GM12801 (cell line): ENCODE measurements around the gene C20orf202.

ENCODE experiments used
- TF ChIP-seq, protein P1 (sequence below): IDR thresholded peaks from one replicate; pipeline ENCODE4 v1.5.1; 2011; ENCODE audit warnings: control low read depth; ENCODE audit not compliant: insufficient read length; ENCODE audit errors: extremely low read depth

C20orf202 gene

DNA sequence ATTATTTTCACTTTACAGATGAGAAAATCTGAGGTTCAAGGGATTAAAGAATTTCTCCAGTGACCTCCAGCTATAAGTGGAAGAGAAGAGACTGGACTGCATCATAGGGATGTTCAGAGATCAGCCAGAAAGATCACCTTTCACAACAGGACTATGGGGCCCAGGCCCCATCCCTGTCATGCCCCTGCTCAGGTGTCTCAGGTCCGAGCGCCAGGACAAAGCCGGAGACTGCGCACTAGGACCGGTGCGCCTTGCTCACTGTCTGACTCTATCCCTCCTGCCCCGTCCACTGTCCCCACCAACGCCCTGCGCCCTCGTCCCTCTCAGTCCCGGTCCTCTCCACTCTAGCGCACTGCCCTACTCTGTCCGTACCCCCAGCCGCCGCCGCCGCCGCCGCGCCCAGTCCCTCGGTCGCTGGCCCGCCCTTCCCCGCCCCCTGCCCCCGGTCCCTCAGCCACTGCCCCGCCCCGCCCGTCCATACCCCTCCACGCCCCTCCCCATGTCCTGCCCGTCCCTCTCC, 22.1 kb downstream of the C20orf202 start:
- TF ChIP-seq, protein P1, sequence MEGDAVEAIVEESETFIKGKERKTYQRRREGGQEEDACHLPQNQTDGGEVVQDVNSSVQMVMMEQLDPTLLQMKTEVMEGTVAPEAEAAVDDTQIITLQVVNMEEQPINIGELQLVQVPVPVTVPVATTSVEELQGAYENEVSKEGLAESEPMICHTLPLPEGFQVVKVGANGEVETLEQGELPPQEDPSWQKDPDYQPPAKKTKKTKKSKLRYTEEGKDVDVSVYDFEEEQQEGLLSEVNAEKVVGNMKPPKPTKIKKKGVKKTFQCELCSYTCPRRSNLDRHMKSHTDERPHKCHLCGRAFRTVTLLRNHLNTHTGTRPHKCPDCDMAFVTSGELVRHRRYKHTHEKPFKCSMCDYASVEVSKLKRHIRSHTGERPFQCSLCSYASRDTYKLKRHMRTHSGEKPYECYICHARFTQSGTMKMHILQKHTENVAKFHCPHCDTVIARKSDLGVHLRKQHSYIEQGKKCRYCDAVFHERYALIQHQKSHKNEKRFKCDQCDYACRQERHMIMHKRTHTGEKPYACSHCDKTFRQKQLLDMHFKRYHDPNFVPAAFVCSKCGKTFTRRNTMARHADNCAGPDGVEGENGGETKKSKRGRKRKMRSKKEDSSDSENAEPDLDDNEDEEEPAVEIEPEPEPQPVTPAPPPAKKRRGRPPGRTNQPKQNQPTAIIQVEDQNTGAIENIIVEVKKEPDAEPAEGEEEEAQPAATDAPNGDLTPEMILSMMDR: no peak

DNA sequence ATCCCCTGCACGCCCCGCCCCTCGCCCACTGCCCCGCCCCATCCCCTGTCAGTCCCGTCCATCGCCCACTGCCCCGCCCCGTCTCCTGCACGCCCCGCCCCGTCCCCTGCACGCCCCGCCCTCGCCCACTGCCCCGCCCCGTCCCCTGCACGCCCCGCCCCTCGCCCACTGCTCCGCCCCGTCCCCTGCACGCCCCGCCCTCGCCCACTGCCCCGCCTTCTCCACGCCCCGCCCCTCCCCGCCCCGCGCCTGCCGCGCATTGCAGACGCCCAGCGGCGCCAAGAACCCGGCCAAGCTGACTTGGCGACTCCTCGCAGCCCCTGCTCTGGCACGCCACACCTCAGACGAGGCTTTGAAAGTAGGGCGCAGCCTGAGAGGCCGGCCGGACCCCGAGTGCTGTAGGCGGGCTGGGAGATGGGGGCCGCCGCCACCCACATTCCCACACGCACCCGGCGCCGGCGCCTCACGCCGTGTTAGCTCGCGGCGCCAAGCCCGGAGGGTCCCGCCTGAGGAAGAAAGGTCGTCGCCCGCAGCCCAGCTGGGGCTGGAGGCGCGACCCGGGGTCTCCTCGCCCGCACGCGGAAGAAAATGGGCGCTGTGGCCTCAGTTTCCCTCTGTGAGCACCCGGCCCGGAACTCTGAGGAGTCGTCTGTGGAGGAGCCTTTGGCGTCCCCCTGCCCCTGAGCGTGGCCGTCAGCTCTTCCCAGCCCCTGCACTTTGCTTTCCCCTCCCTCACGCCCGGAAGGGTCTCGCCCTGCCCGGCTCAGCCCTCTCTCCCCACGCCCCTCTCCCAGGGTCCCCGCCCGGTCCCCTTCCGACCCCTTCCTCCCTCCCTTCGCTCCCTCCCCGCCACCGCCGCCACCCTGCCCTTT, 22.8 kb downstream of the C20orf202 start, which contains the start of gene RAD21L1:
TSS of gene RAD21L1 (plus strand) at position 262 of the 872 bp plus-strand sequence. CDS start 2,410 bp downstream, outside the sequence.
- TF ChIP-seq, protein P1: no peak

DNA sequence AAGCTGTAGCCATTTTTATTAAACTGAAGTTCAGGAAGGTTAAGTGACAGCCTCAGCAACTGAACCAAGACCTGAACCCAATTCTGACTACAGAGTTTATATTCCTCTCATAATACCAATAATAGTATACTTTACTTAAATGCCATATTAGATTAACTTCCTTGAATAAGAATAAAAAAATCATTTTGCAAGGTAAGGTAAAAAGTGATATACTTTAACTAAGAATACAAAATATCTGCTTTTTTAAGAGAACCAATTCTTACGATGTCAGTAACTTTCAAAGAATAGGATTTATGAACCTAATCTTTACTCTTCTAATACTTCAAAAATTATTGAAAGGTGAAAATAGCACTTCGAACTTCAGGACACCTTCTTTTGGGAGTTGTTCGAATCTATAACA, 26.3 kb downstream of the C20orf202 start:
- TF ChIP-seq, protein P1: no peak

DNA sequence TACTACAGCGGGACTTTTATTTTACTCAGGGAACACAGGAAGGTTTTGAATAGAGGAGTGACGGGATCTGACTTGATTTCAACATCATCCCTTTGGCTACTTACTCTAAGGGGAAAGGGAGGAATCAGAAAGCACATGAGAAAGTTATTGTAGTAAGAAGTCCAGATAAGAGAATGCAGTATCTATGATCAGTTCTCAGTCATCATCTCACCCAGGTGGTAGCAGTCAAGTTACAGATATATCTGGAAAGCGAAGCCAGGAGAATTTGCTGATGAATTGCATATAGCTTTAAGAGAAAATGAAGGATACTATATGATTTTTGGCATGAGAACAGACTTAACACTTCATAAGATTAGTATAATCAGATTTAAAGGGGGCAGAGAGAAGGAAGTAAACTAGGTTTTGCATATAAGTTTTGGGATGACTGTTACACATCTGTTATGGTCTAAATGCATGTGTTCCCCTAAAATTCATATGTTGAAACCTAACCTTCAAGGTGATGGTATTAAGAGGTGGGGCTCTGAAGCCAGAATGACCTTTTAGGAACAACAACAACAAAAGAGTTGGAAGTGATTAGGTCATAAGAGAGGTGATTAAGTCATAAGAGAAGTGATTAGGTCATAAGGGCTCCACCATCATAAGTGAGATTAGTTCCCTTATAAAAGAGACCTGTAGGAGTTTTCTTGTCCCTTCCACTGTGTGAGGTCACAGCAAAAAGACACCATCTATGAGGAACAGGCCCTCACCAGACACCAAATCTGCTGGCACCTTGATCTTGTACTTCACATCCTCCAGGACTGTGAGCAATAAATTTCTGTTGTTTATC, 29.2 kb downstream of the C20orf202 start:
- TF ChIP-seq, protein P1: no peak

DNA sequence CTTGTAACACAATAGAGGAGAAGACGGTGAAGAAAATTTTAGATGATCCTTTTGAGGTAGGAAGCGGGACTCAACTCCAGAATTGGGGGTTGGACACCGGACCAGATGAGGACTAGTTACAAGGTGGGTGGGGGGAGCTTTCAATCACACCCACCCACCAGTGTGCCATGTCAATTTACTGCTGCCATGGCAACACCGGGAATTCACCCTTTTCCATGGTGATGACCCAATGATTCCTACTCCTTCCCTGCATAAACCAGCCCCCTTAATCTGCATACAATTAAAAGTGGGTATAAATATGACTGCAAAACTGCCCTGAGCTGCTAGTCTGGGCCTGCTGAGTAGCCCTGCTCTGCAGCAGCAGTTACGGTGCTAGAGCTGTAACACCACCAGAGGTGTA, 37.3 kb downstream of the C20orf202 start:
- TF ChIP-seq, protein P1: no peak

DNA sequence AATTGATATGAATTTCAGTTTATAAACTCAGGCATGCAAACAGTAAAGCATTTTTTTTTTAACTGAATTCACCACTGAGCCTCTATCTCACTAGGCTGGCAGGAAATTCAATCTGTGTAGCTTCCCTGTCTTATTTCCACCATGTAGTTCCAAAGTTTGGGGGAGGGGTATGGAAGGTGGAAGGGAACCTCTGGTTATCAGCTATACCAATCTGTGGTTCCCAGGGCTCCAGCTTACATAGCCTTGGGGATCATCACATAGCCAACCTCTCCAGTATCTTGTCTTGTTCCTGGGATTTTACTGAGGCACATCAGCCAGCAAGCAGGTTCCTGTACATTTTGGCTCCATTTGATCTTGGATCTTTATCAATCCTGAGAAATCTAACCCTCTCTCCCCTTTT, 38.2 kb downstream of the C20orf202 start:
- TF ChIP-seq, protein P1: no peak

DNA sequence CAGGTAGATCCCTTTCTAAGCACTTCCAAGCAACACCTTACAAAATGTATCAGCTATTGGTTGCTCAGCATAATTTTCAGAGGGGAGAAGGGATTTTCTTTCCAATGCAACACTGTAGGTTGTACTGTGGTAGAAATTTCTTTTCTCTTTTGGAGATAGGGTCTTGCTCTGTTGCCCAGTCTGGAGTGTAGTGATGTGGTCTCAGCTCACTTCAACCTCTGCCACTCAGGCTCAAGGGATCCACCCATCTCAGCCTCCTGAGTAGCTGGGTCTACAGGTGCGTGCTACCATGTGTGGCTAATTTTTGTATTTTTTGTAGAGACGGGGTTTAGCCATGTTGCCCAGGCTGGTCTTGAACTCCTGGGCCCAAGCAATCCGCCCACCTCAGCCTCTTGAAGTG, 38.8 kb downstream of the C20orf202 start:
- TF ChIP-seq, protein P1: no peak
